G401 (cell line): ENCODE data around the gene CPLX1. TPM values are rescaled to one million over a fixed set of nuclear protein-coding genes. Genes with fewer than 3 reads are reported as not detected.
"Not testable (repeated sequence)": the region's sequence is repeated elsewhere in the genome, so short reads cannot be mapped to it uniquely, and the experiment has no call there.

Experiments used
- DNase-seq: peaks from one replicate; pipeline ENCODE4 v3.0.0-alpha.2; 2015; ENCODE audit warnings: low spot score
- in situ Hi-C: cut with HindIII; loops from 2 replicates; pipeline ENCODE4 v1.10.0; 2016; ENCODE audit warnings: low sequenced_read_pairs, mixed read lengths
- total RNA-seq: library from RNA; depleted of rRNA; stranded (reverse); fragments of >200 nt; shearing (Covaris generic); gene quantifications from 2 replicates; pipeline ENCODE4 v1.2.3, GENCODE V29; 2014

The CPLX1 gene
- total RNA-seq, 1 experiment from 2014 or later, result 4.7 TPM

DNA sequence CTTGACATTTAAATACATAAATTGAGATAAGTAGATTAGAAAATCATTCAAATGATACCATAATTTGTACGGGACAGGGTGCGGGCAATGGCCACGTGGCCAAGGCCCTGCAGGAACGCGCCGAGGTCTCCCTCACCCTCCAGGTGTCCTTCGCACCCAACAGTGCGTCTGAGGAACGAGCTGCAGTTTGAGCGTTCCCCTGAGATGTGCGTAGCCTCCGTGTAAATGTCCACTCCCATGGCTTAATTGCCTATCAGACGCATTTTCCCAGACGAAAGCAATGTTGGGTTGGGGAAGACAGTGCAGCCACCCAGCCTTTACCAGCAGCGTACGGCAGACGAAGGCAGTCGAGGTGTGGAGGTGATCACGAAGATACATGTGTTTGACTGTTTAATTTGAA, 56.4 kb downstream of the CPLX1 start:
- no peak for DNase-seq

DNA sequence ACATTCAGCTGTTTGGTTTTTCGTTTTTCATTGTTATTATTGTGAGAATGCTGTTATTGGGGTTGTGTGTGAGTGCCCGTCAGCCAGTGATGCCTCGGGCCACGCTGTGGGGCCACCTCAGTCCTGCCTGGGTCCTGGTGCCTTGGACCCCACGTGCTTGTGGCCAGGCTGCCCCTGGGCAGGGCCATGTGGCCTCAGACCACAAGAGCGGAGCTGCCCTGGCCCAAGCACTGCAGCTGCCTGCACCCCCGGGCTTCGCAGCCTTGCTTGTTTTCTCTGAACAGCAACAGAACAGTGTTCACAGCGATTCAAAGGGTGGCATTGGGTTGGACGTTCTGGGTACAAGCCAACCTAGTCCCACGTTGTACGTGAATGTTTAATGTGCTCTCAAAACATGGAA, 56.9 kb downstream of the CPLX1 start:
- no peak for DNase-seq
- in situ Hi-C loops, result loop anchor here (5.0 kb wide), 1 partner anchor 78 kb away; no protein-coding TSS in a partner anchor

More for the DNA sequence above, 56.4 kb downstream of the CPLX1 start:
- in situ Hi-C loops, result loop anchor here (5.0 kb wide), 1 partner anchor 78 kb away; no protein-coding TSS in a partner anchor

DNA sequence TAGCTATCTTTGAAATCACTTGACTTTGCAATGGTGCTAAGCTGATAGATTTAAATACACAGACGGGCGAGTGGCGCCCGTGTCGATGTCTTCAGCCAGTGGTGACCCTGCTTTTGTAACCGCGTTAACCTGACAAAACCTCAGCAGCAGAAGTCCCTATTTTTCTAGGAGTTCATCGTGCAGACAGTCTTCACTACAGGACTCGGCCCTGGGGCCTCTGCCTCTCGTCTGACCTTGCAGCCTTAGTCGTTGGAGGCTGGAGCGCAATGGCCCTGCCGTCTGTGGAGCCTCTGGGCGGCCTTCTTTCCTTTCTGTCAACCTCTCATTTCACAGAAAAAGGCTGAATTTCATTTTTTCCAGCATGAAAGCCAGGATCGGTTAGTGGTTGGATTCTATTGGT, 57.9 kb downstream of the CPLX1 start:
- in situ Hi-C loops, result loop anchor here (5.0 kb wide), 1 partner anchor 79 kb away; no protein-coding TSS in a partner anchor
- DNase-seq, result no peak

DNA sequence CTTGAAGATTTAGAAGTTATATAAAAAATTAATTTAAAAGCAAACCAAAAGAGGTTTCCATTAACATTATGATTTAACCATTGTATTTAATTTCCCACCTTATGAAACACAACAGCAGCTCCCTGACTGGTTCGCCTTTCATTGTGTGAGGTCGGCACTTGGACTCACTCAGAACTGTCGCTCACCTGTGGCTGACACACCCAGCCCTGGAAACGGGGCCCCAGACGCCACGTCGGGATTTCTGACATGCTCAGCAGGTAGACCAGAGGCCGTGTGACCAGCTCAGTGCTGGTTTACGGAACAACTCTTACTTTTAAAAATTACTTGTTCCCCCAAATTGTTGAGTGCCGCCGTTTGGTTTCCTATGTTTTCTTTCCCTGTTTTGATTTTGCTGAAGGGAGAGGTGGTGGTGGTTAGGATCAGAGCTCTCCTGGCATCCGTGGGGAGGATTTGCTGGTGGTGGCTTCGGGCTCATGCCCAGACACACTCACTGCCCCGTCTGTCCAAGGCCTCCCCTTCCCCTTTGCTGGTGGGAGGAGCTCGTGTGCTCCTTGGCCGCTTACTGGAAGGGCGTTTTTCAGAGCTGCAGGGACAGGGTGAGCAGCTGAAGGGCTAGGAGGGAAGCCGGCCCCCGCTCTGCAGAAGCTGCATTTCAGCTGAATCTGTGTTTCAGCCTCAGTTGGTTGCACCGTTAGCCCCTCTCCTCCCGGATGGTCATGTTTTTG, 59.2 kb downstream of the CPLX1 start:
- in situ Hi-C loops, result loop anchor here (5.0 kb wide), 1 partner anchor 81 kb away; no protein-coding TSS in a partner anchor
- peak; percentile 48 for DNase-seq

DNA sequence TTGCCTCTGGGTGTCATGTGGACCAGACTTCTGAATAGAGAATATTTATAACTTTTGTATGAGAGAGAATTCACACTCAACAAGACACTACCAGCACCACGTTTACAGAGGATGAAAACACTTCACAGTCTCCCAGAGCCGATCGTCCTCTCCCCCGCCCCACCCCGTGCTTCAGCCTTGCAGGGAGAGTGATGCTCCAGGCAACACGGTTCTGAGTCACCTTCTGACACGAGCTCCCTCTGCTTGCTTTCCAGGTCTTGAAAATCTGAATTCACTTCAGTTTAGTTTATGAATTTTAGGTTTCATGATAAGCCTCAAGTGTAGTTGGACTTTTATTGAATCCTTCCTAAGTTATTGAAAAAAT, 59.8 kb downstream of the CPLX1 start:
- in situ Hi-C loops, result loop anchor here (5.0 kb wide), 1 partner anchor 81 kb away; no protein-coding TSS in a partner anchor
- peak; percentile 37 for DNase-seq

DNA sequence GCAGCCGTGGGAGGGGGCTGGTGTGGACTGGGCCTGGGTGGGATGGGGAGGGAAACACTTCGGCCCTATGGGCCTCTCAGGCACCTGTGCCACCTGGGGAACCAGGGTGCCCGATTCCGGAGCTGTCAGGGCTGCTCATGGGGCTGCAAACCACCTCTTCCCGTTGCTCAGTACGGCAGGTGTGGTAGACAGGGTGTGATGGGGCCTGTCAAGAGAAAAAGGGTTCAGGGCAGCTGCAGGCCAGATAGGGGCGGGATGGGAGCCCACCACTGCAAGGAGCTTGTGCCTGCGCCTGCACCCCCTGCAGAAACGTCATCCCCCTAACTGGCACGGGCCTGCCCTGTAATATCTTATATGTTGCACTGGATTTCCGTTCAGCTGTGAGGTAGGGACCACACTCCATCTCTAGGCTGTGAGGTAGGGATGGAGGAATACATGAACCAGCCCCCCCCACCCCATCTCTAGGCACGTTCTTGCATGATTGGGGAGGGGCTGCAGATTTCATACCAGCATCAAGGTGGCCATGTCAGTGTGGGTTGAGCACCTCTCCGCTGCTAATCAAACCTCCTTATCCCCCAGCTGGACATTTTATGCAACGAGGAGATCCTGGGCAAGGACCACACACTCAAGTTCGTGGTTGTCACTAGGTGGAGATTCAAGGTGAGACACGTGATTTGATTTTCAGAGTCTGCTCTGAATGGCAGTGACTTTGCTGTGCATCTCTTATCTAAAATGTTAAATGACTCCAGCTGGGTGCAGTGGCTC, 61.3 kb downstream of the CPLX1 start:
- in situ Hi-C loops, result loop anchor here (5.0 kb wide), 1 partner anchor 83 kb away; no protein-coding TSS in a partner anchor
- peak; percentile 2 for DNase-seq

DNA sequence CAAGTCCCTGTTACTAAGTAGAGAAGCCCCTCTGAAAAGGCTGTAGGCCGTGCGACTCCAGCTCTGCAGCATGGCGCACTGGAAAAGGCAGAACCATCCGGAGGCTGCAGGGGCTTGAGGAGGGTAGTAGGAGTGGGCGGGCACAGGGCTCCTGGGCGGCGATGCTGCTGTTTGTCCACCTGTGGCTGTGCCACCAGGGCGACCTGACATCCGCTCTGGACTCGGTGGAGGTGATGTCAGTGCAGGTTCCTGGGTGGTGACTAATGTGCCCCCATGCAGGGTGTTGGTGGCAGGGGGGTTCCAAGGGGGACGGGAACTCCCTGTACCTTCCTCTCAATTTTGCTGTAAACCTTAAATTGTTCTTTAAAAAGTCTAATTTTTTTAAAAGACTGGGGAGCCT, 62.0 kb downstream of the CPLX1 start:
- in situ Hi-C loops, result no loop called here
- peak; percentile 4 for DNase-seq

DNA sequence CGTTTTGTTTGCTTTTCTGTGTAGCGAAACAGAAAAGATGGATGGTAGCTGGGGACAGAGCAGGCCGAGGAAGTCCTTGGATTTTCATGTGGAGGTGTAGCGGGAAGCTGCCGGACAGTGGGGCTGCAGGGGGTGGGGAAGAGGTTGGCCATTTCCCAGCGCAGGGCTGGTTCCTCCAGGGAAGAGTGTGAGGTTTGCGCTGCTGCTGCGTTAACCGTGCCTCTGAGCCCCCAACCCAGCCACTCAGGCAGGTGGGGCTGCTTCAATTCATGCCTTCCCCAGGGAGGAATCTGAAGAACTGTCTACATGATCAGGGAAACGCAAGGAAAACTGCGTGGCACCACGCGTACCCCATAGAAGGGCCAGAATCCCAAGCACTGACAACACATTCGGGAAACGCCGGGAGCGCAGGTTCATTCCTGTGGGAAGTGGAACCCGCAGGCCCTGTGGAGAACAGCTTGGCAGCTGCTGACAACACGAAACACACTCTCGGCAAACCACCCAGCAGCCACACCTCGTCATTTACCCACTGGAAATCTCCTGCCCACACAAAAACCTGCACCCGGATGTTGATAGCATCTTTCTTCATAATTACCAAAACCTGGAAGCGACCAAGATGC, 62.6 kb downstream of the CPLX1 start:
- in situ Hi-C loops, result no loop called here

DNA sequence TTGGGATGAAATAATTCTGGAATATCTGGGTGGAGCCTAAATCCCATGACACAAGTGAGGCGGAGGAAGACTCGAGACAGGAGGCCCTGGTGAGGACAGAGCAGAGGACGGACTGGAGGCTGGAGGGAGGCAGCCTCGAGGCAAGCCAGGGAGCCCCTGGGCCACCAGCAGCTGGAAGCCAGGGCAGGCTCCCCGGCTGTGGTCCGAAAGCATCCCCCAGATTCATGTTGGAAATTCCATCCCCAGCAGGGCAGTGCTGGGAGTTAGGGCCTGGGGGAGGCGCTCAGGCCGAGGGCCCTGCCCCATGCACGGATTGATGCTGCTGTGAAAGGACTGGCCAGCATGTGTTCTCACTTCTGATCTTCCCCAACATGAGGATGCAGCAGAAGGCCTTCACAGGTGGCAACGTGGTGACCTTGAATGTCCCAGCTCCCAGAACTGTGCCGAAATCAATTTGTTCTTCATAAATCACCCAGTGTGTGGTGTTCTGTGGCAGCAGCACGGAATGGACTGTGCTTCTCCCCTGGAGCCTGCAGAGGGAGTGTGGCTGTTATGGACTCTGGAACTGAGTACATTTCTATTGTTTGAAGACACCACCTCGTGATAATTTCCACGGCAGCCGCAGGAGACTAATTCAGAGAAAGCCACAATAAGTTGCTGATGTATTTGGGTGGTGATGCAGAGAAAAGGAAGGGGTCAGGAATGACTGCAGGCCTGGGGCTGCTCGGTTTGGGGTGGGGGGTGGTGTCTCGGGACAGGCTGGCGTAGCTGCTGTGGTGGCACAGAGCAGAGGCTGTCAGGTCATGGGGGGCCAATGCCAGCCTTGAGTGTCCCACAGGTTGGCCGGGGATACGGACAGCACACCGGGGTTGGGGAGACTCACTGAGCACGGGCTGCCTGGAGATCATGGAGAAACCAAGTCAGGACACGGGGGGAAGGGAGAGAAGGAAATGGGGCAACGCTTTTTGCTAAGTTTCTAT, 63.4 kb downstream of the CPLX1 start:
- in situ Hi-C loops, result no loop called here
- peak; percentile 83 for DNase-seq

More for the DNA sequence above, 62.6 kb downstream of the CPLX1 start:
- peak; percentile 37 for DNase-seq

DNA sequence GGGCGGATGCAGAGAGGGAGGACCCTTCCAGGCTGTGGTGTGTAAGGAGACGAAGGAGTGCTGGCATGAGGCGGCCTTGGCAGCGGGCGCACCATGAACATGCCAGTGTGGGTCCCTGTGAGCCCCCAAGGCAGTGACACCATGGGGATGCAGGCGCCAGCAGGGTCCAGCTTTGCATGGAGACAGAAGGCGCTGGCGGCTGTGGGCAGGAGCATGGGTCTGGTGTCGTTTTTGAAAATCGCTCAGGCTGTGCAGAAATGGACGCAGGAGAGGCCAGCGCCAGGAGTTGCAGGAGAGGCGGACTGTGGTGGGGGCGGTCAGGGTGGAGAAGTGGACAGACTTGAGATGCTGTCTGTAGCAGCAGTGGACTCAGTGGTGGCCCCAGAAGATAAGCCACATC, 64.2 kb downstream of the CPLX1 start:
- in situ Hi-C loops, result no loop called here
- DNase-seq, result no peak

DNA sequence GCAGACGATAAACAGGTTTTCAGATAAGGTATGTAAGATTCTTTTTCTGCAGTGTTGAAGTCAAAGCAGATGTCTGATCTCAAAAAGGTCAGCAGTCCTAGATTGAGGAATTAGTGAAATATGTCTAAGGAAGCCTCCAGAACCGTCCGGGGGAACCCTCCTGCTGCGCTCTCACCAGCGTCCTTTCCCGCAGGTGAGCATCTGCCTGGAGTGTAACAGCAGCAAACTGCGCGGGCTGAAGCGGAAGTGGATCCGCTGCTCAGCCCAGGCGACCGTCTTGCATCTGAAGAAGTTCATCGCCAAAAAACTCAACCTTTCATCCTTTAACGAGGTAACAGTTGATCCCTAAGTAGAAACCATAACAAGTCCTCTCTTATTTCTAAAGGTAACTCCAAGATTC, 64.8 kb downstream of the CPLX1 start:
- in situ Hi-C loops, result no loop called here
- DNase-seq, result no peak

DNA sequence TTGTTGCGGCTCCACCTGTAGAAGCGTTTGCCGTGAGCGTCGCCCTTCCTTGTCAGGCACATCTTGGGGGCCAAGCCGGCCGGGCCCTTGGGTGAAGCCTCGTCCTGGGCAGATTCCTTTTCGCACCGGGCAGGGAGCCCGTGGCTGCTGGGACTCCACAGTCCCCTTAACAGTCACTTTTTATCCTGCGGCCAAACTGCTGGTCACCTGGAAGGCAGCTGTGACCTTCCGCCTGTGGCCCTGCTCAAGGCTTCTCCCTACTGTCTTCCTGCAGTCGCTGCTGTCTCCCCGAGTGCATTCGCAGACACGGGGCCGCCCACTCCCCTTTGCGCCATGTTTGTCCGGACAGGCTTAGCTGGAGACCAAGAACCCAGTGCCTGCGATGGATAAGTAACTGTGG, 65.3 kb downstream of the CPLX1 start:
- DNase-seq, result no peak
- in situ Hi-C loops, result no loop called here

DNA sequence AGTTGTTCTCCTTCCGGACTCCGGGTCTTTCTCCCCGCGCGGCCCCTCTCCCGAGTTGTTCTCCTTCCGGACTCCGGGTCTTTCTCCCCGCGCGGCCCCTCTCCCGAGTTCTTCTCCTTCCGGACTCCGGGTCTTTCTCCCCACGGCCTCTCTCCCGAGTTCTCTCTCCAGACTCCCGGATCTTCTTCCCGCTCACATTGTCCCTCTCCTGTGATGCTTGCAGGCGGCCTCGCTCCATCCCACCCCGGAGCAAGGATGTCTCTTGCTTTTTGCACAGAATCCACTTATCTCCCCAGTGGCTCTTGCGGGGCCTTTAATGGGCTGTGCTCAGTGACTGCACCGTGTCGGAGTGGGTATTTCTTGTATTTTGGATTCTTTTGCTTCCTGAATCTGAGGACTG, 66.1 kb downstream of the CPLX1 start:
- DNase-seq, in situ Hi-C loops: not testable (repeated sequence)

DNA sequence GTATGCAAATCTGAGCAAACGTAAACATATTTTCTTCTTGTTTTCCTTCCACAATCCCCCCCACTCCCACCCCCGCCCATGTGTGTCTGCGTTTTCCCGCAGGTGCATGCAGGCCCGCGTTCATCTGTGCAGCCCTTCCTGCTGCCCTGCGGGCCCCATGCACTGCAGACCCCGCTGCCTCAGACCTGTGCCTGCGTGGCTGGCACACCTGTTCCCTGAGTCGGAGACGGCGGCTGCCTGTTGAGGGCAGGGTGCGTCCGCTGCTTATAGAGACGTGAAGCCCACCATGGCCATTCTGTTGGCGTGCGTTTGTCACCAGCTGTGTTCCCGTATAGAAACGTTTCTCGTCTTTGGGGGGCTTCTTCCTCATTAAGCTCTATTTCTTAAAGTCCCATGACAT, 68.8 kb downstream of the CPLX1 start:
- no peak for DNase-seq
- in situ Hi-C loops, result no loop called here

DNA sequence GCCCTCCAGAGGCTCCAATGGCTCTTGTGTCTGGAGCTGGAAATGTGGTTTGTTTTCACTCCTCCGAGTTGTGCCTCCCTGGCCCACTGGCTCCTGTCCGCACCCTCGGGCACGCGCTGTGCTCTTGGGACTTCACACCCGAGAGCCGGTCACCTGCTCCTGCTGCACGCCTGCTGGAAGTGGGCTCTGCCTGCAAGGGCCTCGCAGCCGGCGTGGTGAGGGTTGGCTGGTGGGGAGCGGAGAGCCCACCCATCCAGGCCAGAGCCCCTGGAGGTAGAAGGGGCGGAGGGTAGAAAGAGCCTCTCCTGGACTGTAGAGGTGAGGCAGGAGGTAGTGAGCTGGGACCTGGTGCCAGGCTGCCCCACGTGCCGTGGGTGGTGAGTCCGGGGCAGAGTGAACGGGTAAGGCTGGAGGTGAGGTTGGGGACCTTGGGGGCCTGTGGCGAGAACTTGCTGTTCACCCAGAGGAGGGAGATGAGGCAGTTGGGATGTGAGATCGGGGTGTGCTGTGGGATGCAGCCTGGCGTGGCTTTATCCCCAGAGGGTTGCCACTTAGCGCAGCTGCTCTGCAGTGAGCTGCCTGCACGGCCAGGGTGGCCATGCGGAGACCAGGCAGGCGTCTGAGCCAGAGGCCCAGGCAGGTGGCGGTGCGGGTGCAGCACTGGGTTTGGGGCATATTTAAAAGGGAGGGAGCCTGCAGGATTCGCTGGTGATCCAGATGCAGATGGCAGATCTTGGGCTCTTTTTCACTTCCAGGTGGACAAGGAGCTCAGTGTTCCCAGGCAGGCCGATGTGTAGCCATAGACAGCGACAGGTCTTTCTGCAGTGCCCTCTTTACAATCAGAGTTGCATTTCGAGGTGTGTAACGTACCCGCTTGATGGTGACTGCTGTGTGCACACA, 71.5 kb downstream of the CPLX1 start:
- in situ Hi-C loops, result no loop called here

DNA sequence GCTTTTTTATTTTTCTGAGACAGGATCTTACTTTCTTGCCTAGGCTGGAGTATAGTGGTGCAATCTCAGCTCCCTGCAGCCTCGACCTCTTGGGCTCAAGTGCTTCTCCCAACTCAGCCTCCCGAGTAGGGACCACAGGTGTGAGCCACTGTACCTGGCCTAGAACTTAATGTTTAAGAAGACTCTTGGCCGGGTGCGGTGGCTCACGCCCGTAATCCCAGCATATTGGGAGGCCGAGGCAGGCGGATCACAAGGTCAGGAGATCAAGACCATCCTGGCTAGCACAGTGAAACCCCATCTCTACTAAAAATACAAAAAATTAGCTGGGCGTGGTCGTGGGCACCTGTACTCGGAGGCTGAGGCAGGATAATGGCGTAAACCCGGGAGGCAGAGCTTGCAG, 72.7 kb downstream of the CPLX1 start:
- DNase-seq, in situ Hi-C loops: not testable (repeated sequence)

More for the DNA sequence above, 71.5 kb downstream of the CPLX1 start:
- no peak for DNase-seq

DNA sequence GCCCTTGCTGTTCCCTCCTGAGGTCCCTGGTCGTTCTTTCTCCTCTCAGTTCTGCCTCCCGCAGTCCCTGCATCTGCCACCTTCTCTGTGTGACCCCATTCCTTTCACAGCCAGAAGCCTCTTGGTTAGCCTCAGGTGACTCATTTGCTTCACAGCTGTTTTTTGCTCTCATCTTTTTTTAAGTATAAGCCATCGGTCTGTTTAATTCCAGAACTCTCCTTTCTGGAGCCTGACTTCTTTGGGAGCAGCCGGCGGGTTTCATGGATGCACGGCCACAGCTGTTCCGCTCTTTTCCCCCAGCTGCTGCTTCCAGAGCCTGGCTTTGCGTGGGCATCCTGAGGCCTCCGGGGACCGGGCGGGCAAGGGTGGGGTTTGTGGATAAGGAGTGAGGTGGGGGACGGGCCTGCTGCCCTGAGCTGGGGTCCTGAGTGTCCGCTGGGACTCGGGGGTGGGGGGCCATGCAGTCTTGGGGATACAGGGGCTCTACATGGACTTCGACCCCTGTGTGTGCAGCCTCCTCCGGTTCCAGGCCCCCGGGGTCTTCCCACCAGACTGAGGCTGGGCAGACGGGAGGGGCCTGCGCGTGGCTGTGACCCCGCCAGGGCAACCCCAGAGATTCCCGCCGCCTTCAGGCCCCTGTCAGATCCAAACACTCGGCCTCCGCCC, 73.6 kb downstream of the CPLX1 start:
- in situ Hi-C loops, result no loop called here
- peak; percentile 71 for DNase-seq
